GM12872 (cell line): ENCODE measurements around the gene HSF4.

Source experiments
- CTCF ChIP-seq: IDR thresholded peaks from 3 replicates; pipeline ENCODE4 v1.5.1; 2011; ENCODE audit warnings: low read depth, mild to moderate bottlenecking, low read length, moderate library complexity; ENCODE audit not compliant: insufficient read depth

HSF4 gene

GRCh38 chr16:67185651-67186134 lies 21.1 kb downstream of the HSF4 start:
- no peak for TF ChIP-seq CTCF

- TF ChIP-seq CTCF = no peak
Observed at GRCh38 chr16:67186550-67186950, 22.0 kb downstream of the HSF4 start.

- TF ChIP-seq CTCF = no peak
Observed at GRCh38 chr16:67187175-67187890, 22.8 kb downstream of the HSF4 start.

GRCh38 chr16:67188323-67188722 lies 23.8 kb downstream of the HSF4 start:
- TF ChIP-seq CTCF = no peak

GRCh38 chr16:67188798-67189197 lies 24.3 kb downstream of the HSF4 start:
- TF ChIP-seq CTCF = no peak

GRCh38 chr16:67190041-67190440 lies 25.5 kb downstream of the HSF4 start, which contains the start of gene EXOC3L1:
Gene EXOC3L1, minus strand, starts transcription at chr16:67190136. Its CDS starts 460 bp downstream, at chr16:67189676.
- no peak for TF ChIP-seq CTCF

GRCh38 chr16:67190448-67191399 lies 26.2 kb downstream of the HSF4 start:
- no peak for TF ChIP-seq CTCF
